Neural crest cell (in vitro differentiated cells): ENCODE data around the gene ERCC6. TPM values are rescaled to one million over a fixed set of nuclear protein-coding genes. Genes with fewer than 3 reads are reported as not detected.

Source experiments
- DNase-seq: peaks from one replicate; pipeline ENCODE4 v3.0.0; 2021; ENCODE audit warnings: low read depth, mixed read lengths, low spot score
- H3K27ac Mint-ChIP-seq: one replicate; pipeline ENCODE4 v1.8.0; 2021; ENCODE audit warnings: mild to moderate bottlenecking, mixed read lengths; ENCODE audit not compliant: unreplicated experiment
- H3K27me3 Mint-ChIP-seq: 2 replicates; pipeline ENCODE4 v1.8.0; 2021; ENCODE audit warnings: low read depth, mild to moderate bottlenecking, mixed read lengths
- H3K36me3 Mint-ChIP-seq: 2 replicates; pipeline ENCODE4 v1.8.0; 2021; ENCODE audit warnings: low read depth, mild to moderate bottlenecking, mixed read lengths
- H3K4me1 Mint-ChIP-seq: 2 replicates; pipeline ENCODE4 v1.8.0; 2021; ENCODE audit warnings: mixed read lengths
- H3K4me3 Mint-ChIP-seq: one replicate; pipeline ENCODE4 v1.8.0; 2021; ENCODE audit warnings: mild to moderate bottlenecking, mixed read lengths
- H3K9me3 Mint-ChIP-seq: 2 replicates; pipeline ENCODE4 v1.8.0; 2021; ENCODE audit warnings: mixed read lengths
- CTCF ChIP-seq: fragments of 200-600 bp; sonication (generic); conservative IDR thresholded peaks from 2 replicates; pipeline ENCODE4 v1.5.0; 2021; ENCODE audit warnings: antibody characterized with exemption, mild to moderate bottlenecking
- total RNA-seq: library from RNA; stranded (reverse); gene quantifications from 2 replicates; pipeline ENCODE4 v1.2.1, GENCODE V29; 2021

ERCC6 gene
- total RNA-seq, 1 donor from 2014 or later: 19.7 TPM

- H3K27ac Mint-ChIP-seq: no peak overlapping the region
- H3K27me3 Mint-ChIP-seq: no peaks in the 10 kb centered on the region
- no peak for DNase-seq
- H3K4me3 Mint-ChIP-seq: no peak overlapping the region
- no peaks in the 10 kb centered on the region for H3K4me1 Mint-ChIP-seq
- TF ChIP-seq CTCF: peak; percentile 76
- H3K36me3 Mint-ChIP-seq: no peaks in the 10 kb centered on the region
- H3K9me3 Mint-ChIP-seq: no peaks in the 10 kb centered on the region
These were observed 26.7 kb downstream of the ERCC6 start for GRCh38 chr10:49512121-49512809.

- no peak overlapping the region for H3K4me3 Mint-ChIP-seq
- no peaks in the 10 kb centered on the region for H3K4me1 Mint-ChIP-seq
- TF ChIP-seq CTCF: no peak
- no peaks in the 10 kb centered on the region for H3K27me3 Mint-ChIP-seq
- no peaks in the 10 kb centered on the region for H3K36me3 Mint-ChIP-seq
- DNase-seq: no peak
- H3K9me3 Mint-ChIP-seq: no peaks in the 10 kb centered on the region
- no peak overlapping the region for H3K27ac Mint-ChIP-seq
These were observed 29.1 kb downstream of the ERCC6 start for GRCh38 chr10:49509771-49510303.

GRCh38 chr10:49508654-49509053 lies 30.3 kb downstream of the ERCC6 start:
- Mint-ChIP-seq H3K4me1 (no peaks in the 10 kb centered on the region), H3K4me3 (no peak overlapping the region), H3K27me3 (no peaks in the 10 kb centered on the region), H3K9me3 (no peaks in the 10 kb centered on the region), H3K27ac (no peak overlapping the region), H3K36me3 (no peaks in the 10 kb centered on the region)
- no peak for DNase-seq
- TF ChIP-seq CTCF: no peak

GRCh38 chr10:49508249-49508648 lies 30.7 kb downstream of the ERCC6 start:
- Mint-ChIP-seq H3K4me1 (no peaks in the 10 kb centered on the region), H3K36me3 (no peaks in the 10 kb centered on the region), H3K9me3 (no peaks in the 10 kb centered on the region), H3K27ac (no peak overlapping the region), H3K27me3 (no peaks in the 10 kb centered on the region), H3K4me3 (no peak overlapping the region)
- no peak for TF ChIP-seq CTCF
- DNase-seq: no peak

- Mint-ChIP-seq H3K4me1 (no peaks in the 10 kb centered on the region), H3K9me3 (no peaks in the 10 kb centered on the region), H3K27ac (no peak overlapping the region), H3K36me3 (no peaks in the 10 kb centered on the region), H3K4me3 (no peak overlapping the region), H3K27me3 (no peaks in the 10 kb centered on the region)
- no peak for DNase-seq
- no peak for TF ChIP-seq CTCF
These were observed 33.3 kb downstream of the ERCC6 start for GRCh38 chr10:49505589-49505988.
